GM19328 (cell line): ENCODE results near the gene RASA3.
"Not testable (repeated sequence)": the region's sequence is repeated elsewhere in the genome, so short reads cannot be mapped to it uniquely, and the experiment has no call there.

Experiments
- ATAC-seq: cut with Tn5 transposase; IDR thresholded peaks from one replicate; pipeline ENCODE4 v1.9.1; 2021; ENCODE audit warnings: mild to moderate bottlenecking, moderate library complexity; ENCODE audit not compliant: unreplicated experiment

RASA3 gene

GRCh38 chr13:113996081-113996911 is 136.1 kb downstream of the RASA3 start:
- ATAC-seq: no peak

DNA sequence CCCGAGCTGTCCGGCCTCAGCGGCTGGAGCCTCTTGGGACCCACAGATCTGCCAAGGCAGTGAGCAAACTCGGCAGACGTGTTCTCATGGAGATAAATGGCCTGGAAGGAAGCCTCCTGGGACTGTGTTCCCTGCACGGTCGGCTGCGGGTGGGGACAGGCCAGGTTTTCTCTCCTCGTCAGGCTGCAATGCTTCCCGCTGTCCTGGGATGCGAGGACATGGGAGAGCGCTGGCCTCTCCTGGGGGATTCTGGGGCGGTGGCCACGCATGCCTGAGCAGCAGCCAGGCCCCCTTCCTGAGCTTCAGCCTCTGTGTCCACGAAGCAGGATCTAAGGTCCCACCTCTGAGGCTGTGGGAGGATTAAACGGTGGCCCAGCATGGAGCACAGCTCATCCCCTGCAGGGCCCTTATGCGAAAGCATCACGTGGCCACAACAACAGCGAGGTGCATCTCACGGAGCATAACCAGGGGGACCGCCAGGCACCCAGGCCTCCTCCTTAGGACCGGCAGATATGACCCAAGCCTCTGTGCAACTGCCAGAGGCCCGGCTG is 137.3 kb downstream of the RASA3 start:
- no peak for ATAC-seq

GRCh38 chr13:113992276-113993005 is 140.0 kb downstream of the RASA3 start:
- ATAC-seq: no peak

GRCh38 chr13:113991676-113992179 is 140.7 kb downstream of the RASA3 start:
- ATAC-seq: no peak

DNA sequence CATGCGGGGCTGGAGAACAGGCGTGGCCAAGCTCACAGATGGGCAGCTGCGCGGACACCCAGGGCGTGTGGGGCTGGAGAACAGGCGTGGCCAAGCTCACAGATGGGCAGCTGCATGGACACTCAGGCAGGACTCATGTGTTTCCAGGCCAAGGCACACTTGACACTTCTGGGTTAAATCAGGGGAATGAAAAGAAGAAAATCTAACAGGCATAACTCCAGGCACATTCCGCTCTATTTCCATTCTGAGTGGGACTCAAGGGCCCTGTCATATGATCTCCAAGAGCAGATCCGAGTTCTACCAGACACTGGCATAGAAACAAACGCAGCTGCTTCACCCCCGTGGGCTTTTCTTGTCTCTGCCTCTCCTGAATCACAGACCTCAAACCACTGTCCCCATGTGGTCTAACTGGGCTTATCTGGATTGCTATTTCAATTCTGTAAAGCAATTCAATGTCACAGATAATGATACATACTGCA is 141.2 kb downstream of the RASA3 start:
- no peak for ATAC-seq

DNA sequence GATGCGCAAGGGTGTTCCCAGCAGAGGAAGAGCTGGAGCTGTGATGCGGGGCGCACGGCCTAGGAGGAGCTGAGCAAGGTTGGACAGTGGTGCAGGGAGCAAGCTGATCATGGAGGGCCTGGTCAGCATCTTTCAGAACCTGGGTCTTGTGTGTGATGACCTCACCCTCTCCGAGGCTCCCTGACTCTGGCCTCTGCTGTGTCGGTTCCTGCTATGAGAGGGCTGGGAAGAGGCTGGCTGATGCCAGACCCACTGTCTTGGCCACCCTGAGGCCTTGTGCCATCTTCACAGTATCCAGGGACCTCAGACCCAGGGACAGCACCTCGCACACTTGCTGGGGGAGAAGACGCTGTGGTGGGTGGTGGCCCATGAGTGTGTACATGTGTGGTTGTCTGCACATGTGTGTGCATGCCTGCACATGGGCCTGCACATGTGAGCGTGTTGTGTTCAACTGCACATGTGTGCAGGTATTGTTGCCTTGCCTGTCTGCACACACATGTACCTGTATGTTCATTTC is 142.0 kb downstream of the RASA3 start:
- ATAC-seq: no peak

DNA sequence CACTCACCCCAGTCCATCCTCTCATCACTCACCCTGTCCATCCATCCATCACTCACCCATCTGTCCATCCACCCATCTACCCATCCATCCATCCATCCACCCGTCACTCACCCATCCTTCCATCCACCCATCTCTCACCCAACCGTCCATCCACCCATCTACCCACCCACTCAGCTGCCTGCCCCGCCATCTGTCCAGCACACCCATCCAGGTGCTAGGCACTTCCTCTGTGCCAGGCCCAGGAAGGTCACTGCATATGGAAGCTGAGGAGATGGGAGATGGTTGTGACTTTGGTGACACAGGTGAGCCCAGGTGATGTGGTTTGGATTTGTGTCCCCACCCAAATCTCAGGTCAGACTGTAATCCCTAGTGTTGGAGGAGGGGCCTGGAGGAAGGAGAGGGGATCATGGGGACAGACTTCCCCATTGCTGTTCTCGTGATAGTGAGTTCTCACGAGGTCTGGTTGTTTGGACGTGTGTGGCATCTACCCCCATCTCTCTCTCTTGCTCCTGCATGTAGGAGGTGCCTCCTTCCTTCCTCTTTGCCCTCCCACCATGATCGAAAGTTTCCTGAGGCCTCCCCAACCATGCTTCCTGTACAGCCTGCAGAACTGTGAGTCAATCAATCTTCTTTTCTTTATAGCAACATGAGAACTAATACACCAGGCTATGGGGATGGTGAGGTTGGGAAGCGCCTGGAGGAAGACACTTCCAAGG is 142.7 kb downstream of the RASA3 start:
- ATAC-seq: no peak

- ATAC-seq: not testable (repeated sequence)
These were observed 143.6 kb downstream of the RASA3 start for GRCh38 chr13:113988859-113989258.

DNA sequence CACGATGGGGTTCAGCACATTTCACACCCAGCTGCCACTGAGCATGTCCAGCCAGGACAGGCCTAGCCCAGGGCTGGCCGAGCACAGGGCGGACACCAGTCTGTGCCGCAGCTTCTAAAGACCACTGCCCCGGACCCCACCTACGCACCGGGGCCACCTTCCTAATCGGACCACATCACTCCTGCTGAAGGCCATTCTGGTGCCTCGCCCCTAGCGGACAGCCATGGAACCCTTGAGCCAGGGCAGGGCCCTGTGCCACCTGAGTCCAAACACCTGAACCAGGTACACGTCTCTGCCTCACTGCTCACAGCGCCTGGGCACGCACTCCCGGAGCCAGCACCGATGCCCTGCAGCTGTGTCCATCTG is 150.1 kb downstream of the RASA3 start:
- no peak for ATAC-seq

GRCh38 chr13:113981611-113982295 is 150.7 kb downstream of the RASA3 start:
- ATAC-seq: no peak

- no peak for ATAC-seq
These were observed 151.2 kb downstream of the RASA3 start for GRCh38 chr13:113981194-113981605.

DNA sequence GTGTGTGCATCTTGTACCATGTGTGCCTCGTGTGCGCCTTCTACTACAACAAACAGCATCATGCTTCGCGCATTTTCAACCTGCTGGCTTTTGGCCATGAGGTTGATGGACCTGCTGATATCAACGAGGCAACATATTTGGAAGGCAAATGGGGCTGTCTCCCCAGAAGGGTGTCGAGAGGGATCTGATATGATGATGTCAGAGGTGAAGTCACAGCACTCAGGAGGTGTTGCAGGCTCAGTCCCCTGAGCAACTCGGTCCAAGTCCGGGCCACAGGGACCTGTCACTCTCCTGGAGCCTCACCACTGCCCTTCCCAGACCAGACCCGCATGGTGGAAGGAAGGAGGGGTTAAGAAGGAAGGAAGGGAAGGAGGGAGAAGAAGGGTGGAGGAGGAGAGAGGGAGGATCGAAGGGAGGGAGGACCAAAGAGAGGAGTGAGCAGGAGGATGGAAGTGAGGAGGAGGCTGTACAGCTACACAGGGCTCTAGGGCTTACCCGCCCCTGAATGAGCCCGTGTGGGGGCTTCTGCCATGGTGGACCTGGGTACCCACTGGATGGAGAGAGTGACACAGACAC is 151.8 kb downstream of the RASA3 start:
- no peak for ATAC-seq

- no peak for ATAC-seq
These were observed 152.5 kb downstream of the RASA3 start for GRCh38 chr13:113979791-113980471.

GRCh38 chr13:113978741-113979481 is 153.5 kb downstream of the RASA3 start:
- ATAC-seq: no peak

- no peak for ATAC-seq
These were observed 154.4 kb downstream of the RASA3 start for GRCh38 chr13:113977976-113978375.

DNA sequence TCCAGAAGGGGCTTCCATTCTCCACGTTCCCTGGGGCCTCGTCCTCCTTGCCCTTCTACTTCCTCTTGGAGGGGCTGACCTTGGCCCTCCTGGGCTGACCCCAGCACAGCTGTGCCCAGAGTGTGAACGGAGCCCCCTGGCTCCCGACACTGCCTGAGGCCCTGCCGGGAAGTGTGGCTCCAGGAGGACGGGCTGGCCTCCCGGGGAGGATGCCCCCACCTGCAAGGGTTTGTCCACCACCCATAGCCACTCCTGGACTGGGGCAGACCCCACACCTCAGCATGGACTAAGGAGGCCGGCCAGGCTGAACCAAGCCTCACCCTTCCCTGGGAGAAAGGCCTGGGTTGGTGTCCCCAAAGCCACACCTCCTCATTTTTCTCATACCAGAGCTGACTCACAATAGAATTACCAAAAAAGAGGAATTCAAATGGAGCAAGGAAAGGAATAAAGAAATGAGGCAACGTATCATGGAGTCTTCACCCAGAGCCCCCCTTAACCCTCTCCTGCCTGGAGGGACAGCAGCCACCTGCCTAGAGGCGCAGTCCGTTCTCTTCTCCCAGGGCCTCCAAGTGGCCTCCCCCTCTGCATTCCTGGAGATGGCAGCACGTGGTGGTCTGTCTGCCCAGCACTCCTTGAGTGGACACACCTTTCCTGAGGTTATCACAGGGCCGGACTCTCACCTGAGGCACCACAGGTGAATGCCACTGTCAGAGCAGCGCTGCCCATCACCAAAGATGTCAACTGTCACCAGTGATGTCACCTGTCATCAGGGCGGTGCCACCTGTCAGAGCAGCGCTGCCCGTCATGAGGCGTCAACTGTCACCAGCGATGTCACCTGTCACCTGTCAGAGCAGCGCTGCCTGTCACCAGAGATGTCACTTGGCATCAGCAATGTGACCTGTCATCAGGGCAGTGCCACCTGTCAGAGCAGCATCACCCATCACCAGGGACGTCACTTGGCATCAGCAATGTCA is 155.4 kb downstream of the RASA3 start:
- ATAC-seq: no peak

DNA sequence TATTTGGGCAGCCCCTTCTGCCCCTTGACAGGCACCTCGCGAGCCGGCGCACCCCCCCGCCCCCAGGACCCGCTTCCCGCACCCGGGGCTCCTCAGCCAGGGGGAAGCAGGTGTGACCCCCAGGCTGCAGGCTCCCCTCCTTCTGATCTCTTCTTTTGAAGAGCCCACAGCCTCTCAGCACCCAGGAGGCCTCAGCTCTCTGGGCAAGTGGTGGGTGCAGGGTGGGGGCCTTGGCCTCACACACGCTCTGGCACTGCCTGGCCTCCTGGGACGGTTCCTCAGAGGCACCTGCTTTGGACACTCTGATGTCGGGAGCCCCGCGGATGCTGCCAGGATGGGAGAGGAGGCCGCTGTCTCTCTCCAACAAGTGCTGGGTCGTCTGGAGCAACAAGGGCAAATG is 157.0 kb downstream of the RASA3 start:
- ATAC-seq: no peak
